GM23248 (cell line): ENCODE measurements around the gene C1orf167. TPM values are rescaled to one million over a fixed set of nuclear protein-coding genes. Genes with fewer than 3 reads are reported as not detected.

Experiments used
- DNase-seq: peaks from one replicate; pipeline ENCODE4 v3.0.0-alpha.2; 2015
- H2AFZ ChIP-seq: fragments of 200-600 bp; sonication (generic); 2 replicates; pipeline ENCODE4 v1.6.1; 2016; ENCODE audit warnings: antibody characterized with exemption
- H3F3A ChIP-seq: fragments of 200-600 bp; sonication (generic); 2 replicates; pipeline ENCODE4 v1.6.1; 2016; ENCODE audit warnings: mild to moderate bottlenecking, antibody characterized with exemption, mixed run types; ENCODE audit not compliant: insufficient read depth
- H3K27ac ChIP-seq: fragments of 200-600 bp; sonication (generic); 2 replicates; pipeline ENCODE4 v1.5.1; 2016; ENCODE audit warnings: mild to moderate bottlenecking
- H3K27me3 ChIP-seq: fragments of 200-600 bp; sonication (generic); replicated peaks from 2 replicates; pipeline ENCODE4 v1.6.1; 2016; ENCODE audit warnings: mild to moderate bottlenecking; ENCODE audit not compliant: insufficient read depth
- H3K36me3 ChIP-seq: fragments of 200-600 bp; sonication (generic); 2 replicates; pipeline ENCODE4 v1.6.1; 2016; ENCODE audit warnings: low read depth, mild to moderate bottlenecking
- H3K4me1 ChIP-seq: fragments of 200-600 bp; sonication (generic); 2 replicates; pipeline ENCODE4 v1.6.1; 2016; ENCODE audit warnings: mild to moderate bottlenecking; ENCODE audit not compliant: insufficient read depth
- H3K4me2 ChIP-seq: fragments of 200-600 bp; sonication (generic); one replicate; pipeline ENCODE4 v1.6.1; 2016; ENCODE audit warnings: mild to moderate bottlenecking; ENCODE audit not compliant: unreplicated experiment
- H3K4me3 ChIP-seq: fragments of 200-600 bp; sonication (generic); 2 replicates; pipeline ENCODE4 v1.5.1; 2016; ENCODE audit warnings: mild to moderate bottlenecking
- H3K79me2 ChIP-seq: fragments of 200-600 bp; sonication (generic); 2 replicates; pipeline ENCODE4 v1.6.1; 2016; ENCODE audit warnings: mild to moderate bottlenecking; ENCODE audit not compliant: insufficient read depth
- H3K9ac ChIP-seq: fragments of 200-600 bp; sonication (generic); 2 replicates; pipeline ENCODE4 v1.6.1; 2016; ENCODE audit warnings: mild to moderate bottlenecking
- H3K9me2 ChIP-seq: fragments of 200-600 bp; sonication (generic); 2 replicates; pipeline ENCODE4 v1.6.1; 2016; ENCODE audit warnings: mixed run types, mild to moderate bottlenecking, moderate library complexity; ENCODE audit not compliant: insufficient read depth
- H3K9me3 ChIP-seq: fragments of 200-600 bp; sonication (generic); one replicate; pipeline ENCODE4 v1.6.1; 2017; ENCODE audit warnings: low read depth
- H4K20me1 ChIP-seq: fragments of 200-600 bp; sonication (generic); 2 replicates; pipeline ENCODE4 v1.6.0; 2016; ENCODE audit not compliant: insufficient read depth
- EZH2 ChIP-seq: fragments of 200-600 bp; sonication (generic); IDR thresholded peaks from 2 replicates; pipeline ENCODE4 v1.6.1; 2018; ENCODE audit warnings: antibody characterized with exemption, mild to moderate bottlenecking; ENCODE audit not compliant: insufficient read depth, poor library complexity, severe bottlenecking
- EZH2phosphoT487 ChIP-seq: fragments of 200-600 bp; sonication (generic); IDR thresholded peaks from 2 replicates; pipeline ENCODE4 v1.6.1; 2018; ENCODE audit warnings: antibody characterized with exemption, moderate library complexity, mild to moderate bottlenecking, low read depth; ENCODE audit not compliant: insufficient read depth
- WGBS, 2 experiments: methylation state at CpG; one replicate each; pipeline ENCODE4 v1.1.6; 2015 to 2017; ENCODE audit warnings: low lambda C conversion rate in 2 of 2, low coverage in 1 of 2; ENCODE audit errors: missing lambda C conversion rate in 2 of 2; 5-methylcytosine and 5-hydroxymethylcytosine counted together
- in situ Hi-C: fragments of 300-500 bp; cut with MboI; formaldehyde crosslinking; loops from 2 replicates; pipeline ENCODE4 v1.15.0; 2020
- polyA plus RNA-seq: library from polyadenylated mRNA; unstranded; fragments of >200 nt; fragmentation: Nextera tagmentation; extraction: Ambion mirVana; gene quantifications from 2 replicates; pipeline ENCODE4 v1.2.1, GENCODE V29; 2016
- total RNA-seq: library from RNA; depleted of rRNA; stranded (reverse); fragments of >200 nt; shearing (Covaris generic); gene quantifications from 2 replicates; pipeline ENCODE4 v1.2.3, GENCODE V29; 2014

C1orf167 gene
- total and polyA plus RNA-seq, 2 experiments from 2014 or later: 0.43 TPM; not detected in 1

DNA sequence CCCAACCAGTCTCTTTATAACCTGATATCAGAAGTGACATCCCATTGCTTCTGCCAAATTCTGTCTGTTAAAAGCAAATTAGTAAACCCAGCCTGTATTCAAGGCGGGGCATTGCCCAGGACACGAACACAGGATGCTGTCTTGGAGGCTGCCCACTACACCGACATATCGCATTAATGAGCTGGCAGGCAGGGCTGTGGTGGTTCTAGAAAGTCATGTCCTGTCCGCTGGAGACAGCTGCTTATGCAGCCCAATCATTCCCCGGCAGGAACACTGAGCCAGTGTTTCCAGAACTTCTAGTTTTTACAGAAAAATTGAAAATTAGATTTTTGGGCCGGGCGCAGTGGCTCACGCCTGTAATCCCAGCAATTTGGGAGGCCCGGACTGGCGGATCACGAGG lies 19.3 kb downstream of the C1orf167 start:
- Histone ChIP-seq H2AFZ (no peak overlapping the region), H3K4me2 (no peak overlapping the region), H3K27ac (no peak overlapping the region), H3K4me3 (no peak overlapping the region), H4K20me1 (no peaks in the 10 kb centered on the region), H3K27me3 (no peaks in the 10 kb centered on the region), H3K9me2 (no peaks in the 10 kb centered on the region), H3K36me3 (no peaks in the 10 kb centered on the region), H3F3A (no peaks in the 10 kb centered on the region), H3K4me1 (no peaks in the 10 kb centered on the region; the same call in 1 of the 2 replicates), H3K9ac (no peak overlapping the region), H3K9me3 (no peaks in the 10 kb centered on the region), H3K79me2 (no peaks in the 10 kb centered on the region)
- TF ChIP-seq EZH2 (no peak), EZH2phosphoT487 (no peak)
- whole genome bisulfite sequencing, 2 experiments: 72 to 79% methylated on average over 12 of the region's 12 CpGs
- in situ Hi-C loops: no loop called here
- peak; percentile 27 for DNase-seq

DNA sequence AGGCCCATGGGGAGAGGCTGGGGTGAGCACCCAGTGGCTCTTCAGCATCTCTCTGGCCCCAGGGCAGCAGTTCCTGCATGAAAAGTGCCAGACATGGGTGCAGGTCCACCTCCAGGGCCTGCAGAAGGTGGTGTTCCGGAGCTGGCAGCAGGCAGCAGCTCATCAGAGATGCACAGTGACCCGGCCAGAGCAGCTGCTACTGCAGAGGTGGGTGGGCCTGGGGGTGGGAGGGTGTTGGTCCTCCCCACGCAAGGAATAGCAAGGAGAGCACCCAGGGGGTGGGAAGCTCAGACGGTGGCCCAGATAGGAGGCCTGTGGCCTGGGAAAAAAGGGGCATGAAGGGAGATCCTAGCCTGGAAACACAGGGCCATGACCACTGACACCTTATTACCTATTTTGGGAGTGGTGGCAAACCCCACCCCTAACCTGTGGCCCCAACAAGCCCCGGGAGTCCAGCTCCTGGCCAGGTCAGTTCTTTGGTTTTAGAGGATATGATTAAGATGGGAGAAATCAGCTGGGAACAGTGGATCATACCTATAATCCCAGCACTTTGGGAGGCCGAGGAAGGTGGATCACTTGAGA lies 20.2 kb downstream of the C1orf167 start:
- Histone ChIP-seq H4K20me1 (no peaks in the 10 kb centered on the region), H3K4me1 (peaks cover 5% of the 10 kb centered on the region), H3K36me3 (no peaks in the 10 kb centered on the region), H3K9ac (no peak overlapping the region), H3F3A (no peaks in the 10 kb centered on the region), H2AFZ (no peak overlapping the region), H3K79me2 (no peaks in the 10 kb centered on the region), H3K9me2 (no peaks in the 10 kb centered on the region), H3K4me3 (no peak overlapping the region), H3K27me3 (no peaks in the 10 kb centered on the region), H3K9me3 (no peaks in the 10 kb centered on the region), H3K4me2 (no peak overlapping the region), H3K27ac (no peak overlapping the region)
- TF ChIP-seq EZH2phosphoT487 (no peak), EZH2 (no peak)
- in situ Hi-C loops: no loop called here
- WGBS, 2 experiments: 71 to 79% methylated on average over 6 of the region's 6 CpGs
- no peak for DNase-seq

DNA sequence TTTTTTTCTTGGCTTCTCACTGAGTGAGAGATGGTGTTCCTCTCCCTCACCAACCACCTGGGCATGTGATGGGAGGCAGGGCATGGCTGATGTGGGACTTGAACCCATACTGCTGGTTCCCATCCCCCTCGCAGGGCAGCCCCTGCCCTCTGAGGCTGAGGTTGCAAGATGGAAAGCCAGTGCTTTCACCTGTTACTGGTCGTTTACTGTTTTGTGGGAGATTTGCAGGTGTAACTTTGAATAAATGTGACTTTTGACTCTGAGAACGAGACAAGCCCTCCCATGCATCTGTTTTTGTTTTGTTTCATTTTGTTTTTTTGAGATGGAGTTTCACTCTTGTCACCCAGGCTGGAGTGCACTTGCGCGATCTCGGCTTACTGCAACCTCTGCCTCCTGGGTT lies 21.6 kb downstream of the C1orf167 start:
- Histone ChIP-seq H2AFZ (no peak overlapping the region), H3F3A (no peaks in the 10 kb centered on the region), H3K36me3 (no peaks in the 10 kb centered on the region), H3K4me1 (peaks cover 12% of the 10 kb centered on the region), H3K4me2 (no peak overlapping the region), H3K27me3 (no peaks in the 10 kb centered on the region), H4K20me1 (no peaks in the 10 kb centered on the region), H3K9me3 (no peaks in the 10 kb centered on the region), H3K79me2 (no peaks in the 10 kb centered on the region), H3K4me3 (no peak overlapping the region), H3K9ac (no peak overlapping the region), H3K9me2 (no peaks in the 10 kb centered on the region), H3K27ac (no peak overlapping the region)
- 82 to 86% methylated on average over 6 of the region's 6 CpGs for WGBS, 2 experiments
- in situ Hi-C loops: no loop called here
- DNase-seq: no peak
- TF ChIP-seq EZH2 (no peak), EZH2phosphoT487 (no peak)

DNA sequence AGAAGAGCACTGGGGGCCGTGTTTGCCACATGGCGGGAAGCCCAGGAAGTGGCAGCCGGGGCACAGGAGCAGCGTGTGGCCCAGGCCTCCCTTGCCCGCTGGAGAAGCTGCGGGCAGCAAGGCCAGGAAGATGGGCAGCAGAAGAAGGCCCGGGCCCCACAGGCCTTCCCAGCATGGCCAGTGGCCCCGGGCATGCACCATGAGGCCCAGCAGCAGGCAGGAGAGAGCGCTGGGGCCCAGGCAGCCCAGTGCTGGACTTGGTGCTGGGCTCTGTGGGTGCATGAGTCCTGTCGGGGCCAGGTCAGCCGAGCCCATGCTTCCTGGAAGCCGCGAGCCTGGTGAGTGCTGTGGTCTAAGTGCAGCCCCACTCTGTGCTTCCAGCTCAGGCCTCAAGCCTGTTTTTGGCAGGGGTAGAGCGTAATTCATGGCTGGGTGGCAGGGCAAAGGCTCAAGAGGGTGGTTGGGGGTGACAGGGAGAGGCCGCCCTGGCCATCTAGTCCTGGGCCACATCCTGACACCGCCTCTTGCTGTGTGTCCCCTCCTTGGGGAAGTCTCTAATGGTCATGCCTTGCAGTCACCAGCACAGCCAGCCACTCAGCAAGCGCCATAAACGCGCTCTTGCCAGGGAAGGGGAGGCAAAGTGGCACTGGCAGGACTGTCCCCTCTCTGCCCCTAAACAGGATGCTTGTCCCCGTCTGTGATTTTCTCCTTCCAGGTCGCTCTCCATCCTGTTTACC lies 22.4 kb downstream of the C1orf167 start:
- Histone ChIP-seq H3K4me3 (peak overlapping the region; percentile 60; the same call in 1 of the 2 replicates), H3F3A (no peaks in the 10 kb centered on the region), H3K27ac (no peak overlapping the region), H2AFZ (peak overlapping the region; percentile 60), H3K4me1 (peaks cover 12% of the 10 kb centered on the region), H3K4me2 (peak overlapping the region; percentile 66), H3K9me2 (no peaks in the 10 kb centered on the region), H3K9me3 (no peaks in the 10 kb centered on the region), H3K79me2 (no peaks in the 10 kb centered on the region), H3K27me3 (no peaks in the 10 kb centered on the region), H4K20me1 (no peaks in the 10 kb centered on the region), H3K9ac (peak overlapping the region; percentile 27; the same call in 1 of the 2 replicates), H3K36me3 (no peaks in the 10 kb centered on the region)
- TF ChIP-seq EZH2phosphoT487 (no peak), EZH2 (no peak)
- WGBS, 2 experiments: 74 to 77% methylated on average over 21 of the region's 21 CpGs
- no peak for DNase-seq
- in situ Hi-C loops: no loop called here
